NCI-H2196 (cell line): ENCODE measurements around the gene ASPG.

ENCODE experiments used
- DNase-seq: peaks from one replicate; lab custom pipeline; 2025; ENCODE audit not compliant: unreplicated experiment; lab: John Stamatoyannopoulos, UW

Gene ASPG

DNA sequence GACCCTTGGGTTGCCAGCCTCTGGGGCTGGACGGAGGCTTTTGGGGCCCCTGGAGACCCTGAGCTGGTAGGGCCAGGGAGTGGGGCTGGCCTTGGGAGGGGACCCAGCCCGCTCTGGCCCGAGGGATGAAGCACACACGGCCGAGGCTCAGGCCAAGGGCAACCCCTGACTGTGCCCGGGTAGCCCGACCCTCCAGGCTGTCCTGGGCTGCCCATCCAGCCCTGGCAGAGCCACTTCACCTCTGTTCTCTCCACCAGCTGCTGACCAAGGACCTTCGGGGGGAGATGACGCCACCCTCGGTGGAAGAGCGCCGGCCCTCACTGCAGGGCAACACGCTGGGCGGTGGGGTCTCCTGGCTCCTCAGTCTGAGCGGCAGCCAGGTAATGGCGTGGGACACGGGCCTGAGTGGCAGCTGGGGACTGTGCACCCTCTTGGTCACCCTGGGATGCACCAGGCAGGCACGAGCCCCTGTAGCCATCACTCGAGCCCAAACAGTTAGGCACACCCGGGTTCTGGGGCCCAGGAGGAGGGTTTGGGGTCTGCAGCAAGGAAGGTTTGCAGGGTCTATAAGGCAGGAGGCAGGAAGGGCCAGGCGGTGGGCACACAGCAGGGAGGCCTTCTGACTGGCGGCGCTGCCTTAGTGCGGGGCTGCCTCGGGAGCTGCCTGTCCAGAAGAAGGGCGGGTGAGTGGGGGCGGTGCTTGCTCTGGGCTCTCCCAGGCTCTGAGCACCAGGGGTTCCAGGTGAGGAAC, 19.7 kb downstream of the ASPG start:
- no peak for DNase-seq

DNA sequence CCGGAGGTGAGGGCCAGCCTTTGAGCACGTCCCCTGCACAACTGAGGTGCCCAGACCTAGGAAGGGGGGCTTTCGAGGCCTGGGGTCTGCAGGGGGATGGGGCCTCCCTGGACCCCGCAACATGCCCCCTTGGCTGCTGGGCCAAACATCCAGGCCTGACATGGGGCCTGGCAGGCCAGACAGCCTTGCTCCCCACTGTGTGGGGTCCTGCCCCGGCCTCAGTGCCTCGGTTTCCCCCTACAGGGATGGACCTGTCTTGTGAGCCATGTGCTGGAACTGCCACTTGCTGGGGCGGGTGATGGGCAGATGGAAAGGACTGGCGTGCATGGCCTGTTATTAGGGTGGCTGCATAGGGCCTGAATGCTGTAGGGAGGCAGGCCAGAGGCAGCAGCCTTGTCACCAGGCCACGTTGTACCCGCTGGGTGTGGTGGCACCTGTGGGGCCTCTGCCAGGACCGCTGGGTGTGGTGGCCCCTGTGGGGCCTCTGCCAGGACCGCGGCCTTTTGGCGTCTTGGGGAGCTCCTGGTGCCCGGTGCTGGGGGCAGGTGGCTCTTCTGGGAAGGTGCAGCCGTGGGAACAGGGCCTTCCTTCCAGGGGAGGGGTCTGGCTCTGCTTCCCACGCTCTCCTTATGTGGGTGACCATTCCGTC, 20.4 kb downstream of the ASPG start:
- DNase-seq: no peak

DNA sequence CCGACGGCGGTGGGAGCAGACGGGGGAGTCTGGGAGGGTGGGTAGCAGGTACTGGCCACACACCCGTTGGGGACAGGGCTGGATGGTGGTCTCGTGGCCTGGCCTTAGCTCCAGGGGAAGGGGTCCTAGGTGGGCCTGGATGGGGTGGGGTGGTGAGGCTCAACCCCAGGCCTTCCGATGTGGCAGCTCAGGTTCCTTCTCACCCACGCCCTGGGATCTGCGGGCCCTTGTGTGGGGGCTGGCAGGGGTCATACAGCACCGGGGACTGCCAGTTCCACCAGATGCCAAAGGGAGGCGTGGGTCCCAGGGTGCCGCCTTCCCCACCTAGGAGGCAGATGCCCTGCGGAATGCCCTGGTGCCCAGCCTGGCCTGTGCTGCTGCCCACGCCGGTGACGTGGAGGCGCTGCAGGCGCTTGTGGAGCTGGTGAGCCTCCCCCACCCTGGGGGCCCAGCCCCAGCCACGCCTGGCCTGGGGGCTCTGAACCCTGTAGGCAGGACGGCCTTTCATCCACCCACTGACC, 21.0 kb downstream of the ASPG start:
- DNase-seq: no peak

DNA sequence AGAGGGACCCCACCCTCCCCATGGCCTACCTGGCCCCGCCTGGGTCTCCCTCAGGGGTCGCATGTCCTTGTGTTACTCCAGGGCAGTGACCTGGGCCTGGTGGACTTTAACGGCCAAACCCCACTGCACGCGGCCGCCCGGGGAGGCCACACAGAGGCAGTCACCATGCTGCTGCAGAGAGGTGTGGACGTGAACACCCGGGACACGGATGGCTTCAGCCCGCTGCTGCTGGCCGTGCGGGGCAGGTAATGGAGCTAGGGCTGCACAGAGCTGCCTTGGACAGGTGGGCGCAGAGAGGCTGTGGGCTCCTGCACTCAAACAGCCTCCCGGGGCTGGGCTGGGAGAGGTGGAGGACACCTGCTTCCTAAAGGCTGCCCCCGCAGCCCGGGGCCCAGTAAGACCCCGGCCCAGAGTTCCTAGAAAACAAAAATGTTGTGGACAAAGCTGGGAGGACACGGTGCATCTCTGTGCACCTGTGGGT, 21.6 kb downstream of the ASPG start:
- DNase-seq: no peak

GRCh38 chr14:104107611-104108569, 22.4 kb downstream of the ASPG start:
- DNase-seq: no peak

- no peak for DNase-seq
These were observed 23.4 kb downstream of the ASPG start for GRCh38 chr14:104108570-104109541.

- DNase-seq: no peak
These were observed 24.3 kb downstream of the ASPG start for GRCh38 chr14:104109731-104110361.

- DNase-seq: no peak
These were observed 25.1 kb downstream of the ASPG start for GRCh38 chr14:104110491-104111209.

- no peak for DNase-seq
These were observed 26.0 kb downstream of the ASPG start for GRCh38 chr14:104111301-104112112.

- no peak for DNase-seq
These were observed 26.6 kb downstream of the ASPG start for GRCh38 chr14:104112113-104112505.

DNA sequence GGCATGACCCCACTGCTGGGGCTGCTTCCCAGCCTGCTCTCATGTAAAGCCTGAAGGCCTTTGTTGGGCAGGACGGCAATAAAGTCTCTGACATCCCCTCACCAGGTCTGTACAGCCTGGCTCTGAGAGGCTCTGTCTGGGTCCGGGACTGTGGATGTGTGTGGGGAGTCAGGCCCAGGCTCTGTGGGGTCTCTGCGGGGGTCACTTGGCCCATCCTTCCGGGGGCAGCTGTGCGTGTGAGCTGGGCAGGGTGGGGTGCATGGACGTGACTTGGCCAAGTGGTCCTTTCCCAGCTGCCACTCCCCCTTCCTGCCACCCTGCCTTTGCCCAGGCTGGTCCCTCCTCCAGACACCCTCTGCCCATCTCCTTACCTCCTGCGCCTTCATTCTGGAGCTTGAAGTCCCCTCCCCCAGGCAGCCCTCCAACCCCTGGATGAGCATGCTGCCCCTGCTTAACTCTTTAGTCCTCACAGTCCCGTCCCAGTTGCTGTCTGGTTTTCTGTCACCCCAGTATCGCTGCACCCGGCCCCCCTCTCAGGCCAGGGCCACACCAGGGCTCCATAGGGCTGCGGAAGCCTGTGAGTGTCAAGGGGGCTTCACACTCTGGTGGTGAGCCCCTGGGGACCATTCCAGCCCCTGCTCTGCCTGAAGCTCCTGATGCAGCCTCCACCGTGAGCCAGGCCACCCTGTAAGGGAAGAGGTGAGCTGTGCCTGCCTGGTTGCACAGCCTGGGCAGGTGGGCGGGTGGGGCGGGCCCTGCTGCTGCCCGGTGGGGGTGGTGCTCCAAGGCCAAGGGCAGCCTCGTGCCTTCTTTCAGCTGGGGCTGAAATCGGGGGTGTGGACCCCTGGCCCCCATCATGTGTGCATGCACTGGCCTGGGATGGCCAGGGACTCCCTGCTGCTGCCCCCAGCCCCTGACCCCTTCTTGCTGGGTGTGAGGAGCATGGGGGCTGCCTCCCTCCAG, 27.4 kb downstream of the ASPG start:
- DNase-seq: no peak

DNA sequence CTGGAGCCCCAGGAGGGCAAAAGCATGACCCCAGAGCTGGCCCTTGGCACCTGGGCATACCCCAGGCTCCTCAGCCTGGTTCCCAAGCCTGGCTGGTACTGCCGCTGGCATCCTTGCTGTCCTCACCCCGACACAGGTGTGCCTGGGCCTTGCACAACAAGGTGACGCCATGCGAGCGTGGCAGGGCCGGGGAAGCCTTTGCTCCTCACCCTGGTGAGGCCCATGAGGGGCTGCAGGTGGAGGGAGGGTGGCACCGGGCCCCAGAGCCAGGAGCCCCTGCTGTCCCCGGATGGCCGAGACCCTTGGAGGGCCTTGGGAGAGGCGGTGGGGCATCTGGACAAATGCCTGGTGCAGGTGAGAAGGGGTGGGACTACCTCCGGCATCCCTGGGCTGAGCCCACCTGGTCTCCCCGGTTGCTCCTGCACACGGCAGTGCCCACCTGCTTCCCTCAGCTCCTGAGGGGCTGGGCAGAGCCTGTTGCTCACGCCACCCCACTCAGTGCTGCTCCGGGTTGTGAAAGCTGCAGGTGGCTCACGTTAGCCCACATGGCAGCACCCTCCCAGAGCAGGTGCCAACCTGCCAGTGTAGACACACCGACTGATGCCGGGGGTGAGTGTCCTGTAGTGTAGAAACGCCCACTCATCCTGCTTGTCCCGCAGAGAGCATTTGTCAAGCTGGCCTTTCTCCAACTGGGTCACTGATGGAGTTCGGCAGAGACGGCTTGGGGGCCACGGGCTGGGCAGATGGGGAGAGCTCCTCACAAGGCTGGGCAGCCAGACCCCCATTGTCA, 28.3 kb downstream of the ASPG start:
- no peak for DNase-seq

- no peak for DNase-seq
These were observed 29.1 kb downstream of the ASPG start for GRCh38 chr14:104114421-104115130.

DNA sequence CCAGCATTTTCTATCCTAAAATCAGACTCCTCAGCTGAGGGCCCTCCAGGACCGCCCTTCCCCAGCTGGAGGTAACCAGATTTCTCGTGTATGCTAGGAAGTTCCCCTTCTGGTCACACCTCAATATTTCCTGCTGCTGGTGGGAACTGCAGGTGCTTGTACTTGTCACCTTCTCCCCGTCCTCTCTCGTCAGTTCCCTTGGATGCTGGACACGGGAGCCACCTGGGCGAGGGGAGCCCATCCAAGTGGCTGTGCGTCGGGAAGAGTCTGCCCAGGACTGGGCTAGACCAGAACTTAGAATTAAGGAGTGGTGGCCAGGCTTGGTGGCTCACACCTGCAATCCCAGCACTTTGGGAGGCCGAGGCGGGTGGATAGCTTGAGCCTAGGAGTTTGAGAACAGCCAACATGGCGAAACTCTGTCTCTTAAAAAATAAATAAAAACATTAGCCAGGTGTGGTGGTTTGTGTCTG, 29.7 kb downstream of the ASPG start:
- DNase-seq: no peak

DNA sequence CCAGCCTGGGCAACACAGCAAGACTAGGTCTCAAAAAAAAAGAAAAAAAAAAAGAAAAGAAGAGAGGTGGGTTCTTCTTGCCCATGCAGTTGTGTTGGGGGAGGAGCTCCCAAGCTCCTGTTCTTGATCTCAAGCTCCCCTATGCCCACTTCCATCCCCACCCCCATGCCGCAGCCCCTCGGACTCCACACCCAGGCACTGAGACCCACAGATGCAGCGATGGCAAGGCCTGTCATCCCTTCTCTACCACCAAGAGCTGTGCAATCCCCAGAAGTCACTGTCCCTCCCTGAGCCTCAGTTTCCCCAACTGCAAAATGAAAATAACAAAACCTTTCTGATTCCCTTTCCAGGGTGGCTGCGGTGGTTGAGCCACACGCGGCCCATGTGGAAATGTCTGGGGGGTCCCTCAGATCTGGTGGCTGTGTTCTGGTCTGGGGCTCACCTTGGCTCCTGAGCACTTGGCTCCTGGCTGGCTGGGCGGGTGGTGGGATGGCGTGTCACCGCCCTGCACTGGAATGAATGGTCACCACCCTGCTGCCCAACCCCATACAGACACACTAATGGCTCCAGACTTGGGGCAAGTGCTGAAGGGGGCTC, 30.3 kb downstream of the ASPG start:
- DNase-seq: no peak
